K562 (cell line): ENCODE data around the gene PLAC1. TPM values are rescaled to one million over a fixed set of nuclear protein-coding genes. Genes with fewer than 3 reads are reported as not detected.

Experiments
- ATAC-seq: fragments of 200-7000 bp; cut with Tn5 transposase; 3 replicates; pipeline ENCODE4 v1.9.1; 2020; ENCODE audit warnings: moderate library complexity
- BruUV-seq: library from RNA; stranded (reverse); fragments of 400-500 nt; replicated peaks from 2 replicates; lab custom pipeline; 2021; lab: Mats Ljungman, UMichigan
- CTCF ChIA-PET: fragments of 300-600 bp; formaldehyde crosslinking; extraction: SDS; loops from one replicate; lab custom pipeline; 2021; ENCODE audit warnings: low intra/inter-chr PET ratio; lab: Yijun Ruan, JAX
- POLR2A ChIA-PET: fragments of 300-600, 350-650 bp; sonication (Branson Sonifier 250); formaldehyde crosslinking; extraction: SDS; loops from one replicate; lab custom pipeline; 2021; ENCODE audit warnings: antibody characterized with exemption, inconsistent platforms; lab: Yijun Ruan, JAX
- DNase-seq, 4 experiments: peaks; one replicate each; pipeline versions ENCODE4 v3.0.0 to v3.0.0-alpha.2; 2011 to 2018; ENCODE audit warnings: low spot score in 3 of 4, mixed read lengths in 3 of 4; ENCODE audit errors: extremely low read depth in 1 of 4
- FAIRE-seq: peaks from 2 replicates; lab custom pipeline; 2011; peaks lifted over from hg19 to GRCh38; lab: Jason Lieb, UNC
- H2AFZ ChIP-seq: 2 replicates; pipeline ENCODE4 v1.6.0; 2011; ENCODE audit warnings: low read depth, low read length, control low read depth, inconsistent platforms
- H3K27ac ChIP-seq: fragments of 200-600 bp; 3 replicates; pipeline ENCODE4 v1.8.0; 2011; ENCODE audit warnings: low read depth, mild to moderate bottlenecking, control low read depth, inconsistent platforms, low read length, moderate library complexity, mixed read lengths; ENCODE audit errors: extremely low read depth
- H3K27me3 ChIP-seq, 2 experiments: fragments of 300-600 bp in 1 of 2; 2 replicates in 1 of 2; 3 replicates in 1 of 2; pipeline versions ENCODE4 v1.6.0 to v1.8.0; 2011; ENCODE audit warnings: inconsistent platforms in 2 of 2, low read length in 2 of 2, mild to moderate bottlenecking in 1 of 2, mixed read lengths in 1 of 2, moderate library complexity in 1 of 2; ENCODE audit not compliant: control insufficient read depth in 2 of 2, insufficient read depth in 2 of 2
- H3K36me3 ChIP-seq: fragments of 300-600 bp; 3 replicates; pipeline ENCODE4 v1.8.0; 2011; ENCODE audit warnings: mild to moderate bottlenecking, low read length, inconsistent platforms; ENCODE audit not compliant: control insufficient read depth, insufficient read depth
- H3K4me1 ChIP-seq, 2 experiments: fragments of 200-600 bp in 1 of 2; replicated peaks in 1 of 2; 2 replicates in 1 of 2; 3 replicates in 1 of 2; pipeline versions ENCODE4 v1.5.1 to v1.8.0; 2011; ENCODE audit warnings: inconsistent platforms in 2 of 2, low read length in 2 of 2, mild to moderate bottlenecking in 1 of 2, mixed read lengths in 1 of 2, moderate library complexity in 1 of 2; ENCODE audit not compliant: control insufficient read depth in 2 of 2, insufficient read depth in 2 of 2
- H3K4me2 ChIP-seq: 2 replicates; pipeline ENCODE4 v1.6.1; 2011; ENCODE audit warnings: low read length, control low read depth, inconsistent platforms, mixed read lengths; ENCODE audit not compliant: insufficient read depth
- H3K4me3 ChIP-seq: fragments of 200-600 bp; sonication (generic), shearing (Covaris generic); 2 replicates; pipeline ENCODE4 v1.5.1; 2016; ENCODE audit warnings: control low read depth, inconsistent platforms
- H3K79me2 ChIP-seq: fragments of 200-600 bp; 3 replicates; pipeline ENCODE4 v1.8.0; 2011; ENCODE audit warnings: low read length, inconsistent platforms; ENCODE audit not compliant: control insufficient read depth, insufficient read depth
- H3K9ac ChIP-seq, 2 experiments: 2 replicates each; pipeline versions ENCODE4 v1.6.0 to v1.6.1; 2011; ENCODE audit warnings: low read depth in 2 of 2, low read length in 2 of 2, control low read depth in 1 of 2, inconsistent platforms in 1 of 2, mild to moderate bottlenecking in 1 of 2, mixed read lengths in 1 of 2; ENCODE audit not compliant: insufficient read depth in 1 of 2
- H3K9me1 ChIP-seq: one replicate; pipeline ENCODE4 v1.6.0; 2011; ENCODE audit warnings: inconsistent platforms, mild to moderate bottlenecking, low read length, moderate library complexity; ENCODE audit not compliant: control insufficient read depth, insufficient read depth
- H3K9me3 ChIP-seq: replicated peaks from 2 replicates; pipeline ENCODE4 v1.5.1; 2011; ENCODE audit warnings: low read depth, low read length, inconsistent platforms; ENCODE audit not compliant: control insufficient read depth, insufficient read depth
- H4K20me1 ChIP-seq: replicated peaks from 2 replicates; pipeline ENCODE4 v1.6.1; 2011; ENCODE audit warnings: low read length, inconsistent platforms, mixed read lengths; ENCODE audit not compliant: control insufficient read depth, insufficient read depth
- CBX5 ChIP-seq: IDR thresholded peaks from 2 replicates; pipeline ENCODE4 v1.6.1; 2014; ENCODE audit warnings: low read depth, borderline replicate concordance
- CHCHD3 ChIP-seq: fragments of 250-450 bp; sonication (Bioruptor Pico); IDR thresholded peaks from 2 replicates; pipeline ENCODE4 v2.1.2; 2022; ENCODE audit warnings: mild to moderate bottlenecking
- KLF13 ChIP-seq: fragments of 450-650 bp; IDR thresholded peaks from 2 replicates; pipeline ENCODE4 v1.6.1; 2016; ENCODE audit warnings: missing genetic modification characterization, low read depth, mild to moderate bottlenecking, missing compliant biosample characterization, moderate library complexity, borderline replicate concordance
- NR2C2 ChIP-seq, 2 experiments: fragments of 200-800 bp in 1 of 2; sonication (Bioruptor generic) in 1 of 2; sonication (generic) in 1 of 2; formaldehyde crosslinking in 1 of 2; IDR thresholded peaks; 2 replicates each; pipeline versions ENCODE4 v1.6.1 to v1.8.0; 2016 to 2022; ENCODE audit warnings: mild to moderate bottlenecking in 1 of 2, missing compliant biosample characterization in 1 of 2, missing genetic modification characterization in 1 of 2, missing genetic modification reagents in 1 of 2
- RERE ChIP-seq: sonication (generic); formaldehyde crosslinking; IDR thresholded peaks from 2 replicates; pipeline ENCODE4 v1.8.0; 2023; ENCODE audit warnings: missing genetic modification reagents, mild to moderate bottlenecking, borderline replicate concordance
- WGBS: fragments of 100-300 bp; shearing (Covaris generic); methylation state at CpG from one replicate; pipeline ENCODE4 v1.1.6; 2016; ENCODE audit warnings: low coverage, mixed read lengths; ENCODE audit not compliant: insufficient coverage; ENCODE audit errors: missing lambda C conversion rate; 5-methylcytosine and 5-hydroxymethylcytosine counted together
- in situ Hi-C: fragments of 300-500 bp; cut with MboI; formaldehyde crosslinking; loops from 4 replicates; pipeline ENCODE4 v1.15.0; 2018; ENCODE audit warnings: inconsistent platforms, mixed read lengths
- intact Hi-C: fragments of 100-400 bp; cut with micrococcal nuclease; formaldehyde crosslinking; loops from 2 replicates; pipeline ENCODE4 v1.14.2; 2022
- polyA plus RNA-seq, 8 experiments: library from polyadenylated mRNA; depleted of rRNA in 4 of 8; stranded (reverse) in 5 of 8; unstranded in 3 of 8; fragments of >200 nt; fragmentation: Nextera tagmentation in 2 of 8; fragmentation: Illumina TruSeq in 1 of 8; extraction: Ambion mirVana in 2 of 8; extraction: Trizol in 1 of 8; gene quantifications; 2 replicates each; pipeline versions ENCODE4 v1.2.1 to v1.2.3, GENCODE V29; 2011 to 2014; ENCODE audit warnings: inconsistent platforms in 1 of 8, missing spikeins in 1 of 8
- total RNA-seq, 7 experiments: library from RNA; depleted of rRNA in 6 of 7; stranded (reverse); fragments of >200 nt in 6 of 7; fragmentation: Illumina TruSeq in 2 of 7; extraction: Trizol in 2 of 7; gene quantifications; 2 replicates each; pipeline versions ENCODE4 v1.2.1 to v1.2.3, GENCODE V29; 2011 to 2021; ENCODE audit warnings: low replicate concordance in 1 of 7

The PLAC1 gene
- total and polyA plus RNA-seq, 9 of the 15 experiments (the other 6 are each of a cell fraction or from before 2014, with no cell fraction given): 0.82 to 9.1 (median 1.7) TPM

GRCh38 chrX:134659761-134660160 is 1.5 kb upstream of the PLAC1 start:
- in situ Hi-C loops (no loop called here), intact Hi-C loops (no loop called here)
- 13% methylated on average over 1 of the region's 1 CpG for WGBS
- no peak overlapping the region for H3K4me3 ChIP-seq
- ATAC-seq: no peak
- POLR2A ChIA-PET: interaction anchor here (0.6 to 1.0 kb wide), 3 partner anchors 26 to 128 kb away, joined by 3 read pairs; no protein-coding TSS in a partner anchor
- H2AFZ ChIP-seq: no peak overlapping the region
- H4K20me1 ChIP-seq: no peaks in the 10 kb centered on the region
- TF ChIP-seq CBX5 (no peak), CHCHD3 (CRISPR knock-in tag) (no peak), NR2C2 (CRISPR knock-in tag; IDR thresholded peaks at IDR 0.05) (no peak), NR2C2 (tag; IDR thresholded peaks at IDR 0.05) (no peak), RERE (no peak), KLF13 (tag) (no peak)
- TF ChIP-seq, all 486 proteins: peak for 0
- no peak for FAIRE-seq
- Histone ChIP-seq H3K4me1 (no peaks in the 10 kb centered on the region), H3K27ac (no peak overlapping the region), H3K79me2 (no peaks in the 10 kb centered on the region), H3K27me3 (no peaks in the 10 kb centered on the region; a peak in 1 of 5 replicates), H3K9me3 (no peaks in the 10 kb centered on the region), H3K9me1 (no peaks in the 10 kb centered on the region), H3K9ac (no peak overlapping the region), H3K4me2 (no peak overlapping the region), H3K36me3 (no peaks in the 10 kb centered on the region)
- BruUV-seq: no TSS peak
- CTCF ChIA-PET: no interaction called here
- DNase-seq: no peak
